ENCODE results near the gene INPP5A.
"Not testable (repeated sequence)": the region's sequence is repeated elsewhere in the genome, so short reads cannot be mapped to it uniquely, and the experiment has no call there.

INPP5A gene

DNA sequence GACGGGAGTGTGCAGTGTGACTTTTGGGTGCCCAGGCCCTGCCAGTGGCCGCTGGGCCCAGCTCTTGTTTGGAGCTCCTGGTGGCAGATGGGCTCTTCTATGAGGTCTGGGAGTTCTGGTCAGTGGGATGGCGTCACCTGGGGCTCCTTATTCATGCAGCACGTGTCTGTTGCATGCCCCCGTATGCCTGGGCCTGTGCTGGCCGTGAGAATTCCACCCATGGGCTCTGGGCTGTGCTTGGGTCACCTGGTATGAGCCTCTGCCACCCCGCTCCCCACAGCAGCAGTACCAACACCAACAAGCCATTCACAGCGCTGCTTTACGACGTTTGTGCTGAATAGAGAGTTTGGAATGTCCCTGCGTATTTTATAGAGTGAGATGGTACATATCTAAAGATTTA, 27.1 kb downstream of the INPP5A start:
- DNase-seq, result no peak

DNA sequence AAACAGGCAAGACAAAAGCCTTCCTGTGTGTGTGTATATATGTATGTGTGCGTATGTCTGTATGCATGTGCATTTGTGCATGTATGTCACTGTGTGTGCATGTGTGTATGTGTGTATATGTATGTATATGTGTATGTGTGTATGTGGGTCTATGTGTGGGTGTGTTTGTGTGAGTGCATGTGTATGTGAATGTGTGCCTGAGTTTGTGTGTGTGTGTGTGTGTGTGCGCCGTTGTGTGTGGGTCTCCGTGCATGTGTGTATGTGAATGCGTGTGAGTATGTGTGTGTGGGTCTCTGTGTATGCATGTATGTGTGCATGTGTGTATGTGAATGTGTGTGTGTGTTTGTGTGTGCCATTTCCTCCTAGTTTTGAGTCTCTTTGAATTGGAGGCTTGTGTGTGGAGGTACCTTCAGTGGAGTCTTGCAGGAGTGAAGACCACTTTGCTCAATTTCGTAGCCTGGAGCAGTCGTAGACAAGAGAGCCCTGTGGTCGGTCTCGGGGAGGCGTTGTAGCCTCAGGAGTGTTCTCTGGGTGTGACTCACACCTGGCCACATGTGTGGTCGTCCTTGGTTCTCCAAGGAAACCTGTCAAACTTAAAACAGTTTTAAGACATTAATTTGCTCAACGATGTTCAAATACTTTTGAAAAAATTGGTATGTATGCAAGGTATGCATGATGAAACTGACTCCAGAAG, 28.1 kb downstream of the INPP5A start:
- peak; percentile 78 for DNase-seq

DNA sequence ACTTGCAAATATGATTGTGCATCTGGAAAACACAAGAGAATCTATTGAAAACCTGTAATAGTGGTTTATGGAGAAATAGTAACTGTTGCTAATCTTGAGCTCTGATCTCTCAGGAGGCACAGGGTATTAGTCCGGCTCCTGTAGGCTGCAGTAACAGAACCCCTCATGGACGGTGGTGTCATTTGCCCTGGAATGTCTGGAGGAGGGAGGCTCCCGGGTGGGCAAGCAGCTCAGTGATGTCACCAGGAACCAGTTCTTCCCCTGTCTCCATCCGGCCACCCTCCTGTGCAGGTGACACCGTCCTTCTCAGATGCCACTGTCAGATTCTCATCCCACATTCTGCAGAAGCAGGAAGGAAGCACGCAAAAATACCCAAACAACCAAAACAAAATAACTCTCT, 29.3 kb downstream of the INPP5A start:
- DNase-seq, result peak; percentile 94

DNA sequence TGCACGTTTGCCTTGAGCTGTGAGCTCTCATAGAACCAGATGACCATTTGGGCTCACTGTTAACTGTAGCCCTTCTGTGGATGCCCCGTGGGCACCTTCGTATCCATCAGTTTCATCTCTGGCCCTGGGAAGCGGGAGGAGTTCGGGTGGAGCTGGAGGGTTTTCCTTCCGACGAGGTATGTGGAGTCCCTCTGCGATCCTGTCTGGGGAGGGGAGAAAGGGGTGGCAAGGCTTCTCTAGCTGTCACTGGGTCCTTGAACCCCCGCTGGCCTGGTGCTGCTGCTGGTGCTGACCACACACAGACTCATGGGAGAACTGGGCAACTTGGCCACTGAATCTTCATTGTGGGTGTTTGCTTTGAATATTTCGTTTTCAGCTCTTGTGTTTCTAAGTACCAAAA, 32.7 kb downstream of the INPP5A start:
- DNase-seq, result no peak

DNA sequence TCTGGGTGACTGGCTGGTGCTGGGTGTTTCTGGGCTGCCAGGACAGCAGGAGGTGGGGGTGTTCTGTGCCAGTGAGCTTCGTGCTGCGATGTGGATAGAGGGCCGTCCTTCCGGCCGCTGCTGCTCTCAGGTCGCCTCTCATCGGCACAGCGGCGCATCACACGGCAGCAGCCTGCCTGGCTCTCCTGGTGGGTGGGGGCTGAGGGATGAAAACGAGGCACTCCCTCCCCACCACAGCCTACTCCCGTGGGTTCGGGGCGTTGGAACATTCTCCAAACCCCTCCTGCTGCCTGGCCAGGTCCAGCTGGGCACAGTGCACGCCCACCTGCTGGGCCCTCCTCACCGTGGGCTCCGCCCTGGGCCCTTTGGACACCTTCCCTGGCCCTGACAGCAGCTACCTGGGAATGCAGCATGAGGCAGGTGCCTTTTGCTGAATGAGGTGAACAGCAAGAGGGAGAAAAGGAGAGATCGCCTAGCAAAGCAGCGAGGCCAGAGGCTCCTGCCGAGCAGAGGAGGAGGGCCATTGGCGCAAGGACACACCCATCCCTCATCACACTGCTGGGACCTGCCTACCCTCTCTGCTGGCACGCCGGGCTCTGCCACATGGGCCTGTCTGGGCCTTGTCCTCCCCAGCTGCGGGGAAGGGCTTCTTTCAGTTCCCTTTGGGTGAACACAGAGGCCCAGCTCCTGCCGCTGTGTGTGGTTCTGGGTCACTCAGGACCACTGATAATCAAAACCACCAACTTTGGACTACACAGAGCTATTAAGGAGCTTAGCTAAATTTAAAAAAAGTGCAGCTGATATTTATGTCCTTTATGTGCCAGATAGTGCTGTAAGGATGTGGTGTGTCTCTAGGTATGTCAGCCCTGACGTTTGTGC, 33.4 kb downstream of the INPP5A start:
- DNase-seq, result peak; percentile 49

DNA sequence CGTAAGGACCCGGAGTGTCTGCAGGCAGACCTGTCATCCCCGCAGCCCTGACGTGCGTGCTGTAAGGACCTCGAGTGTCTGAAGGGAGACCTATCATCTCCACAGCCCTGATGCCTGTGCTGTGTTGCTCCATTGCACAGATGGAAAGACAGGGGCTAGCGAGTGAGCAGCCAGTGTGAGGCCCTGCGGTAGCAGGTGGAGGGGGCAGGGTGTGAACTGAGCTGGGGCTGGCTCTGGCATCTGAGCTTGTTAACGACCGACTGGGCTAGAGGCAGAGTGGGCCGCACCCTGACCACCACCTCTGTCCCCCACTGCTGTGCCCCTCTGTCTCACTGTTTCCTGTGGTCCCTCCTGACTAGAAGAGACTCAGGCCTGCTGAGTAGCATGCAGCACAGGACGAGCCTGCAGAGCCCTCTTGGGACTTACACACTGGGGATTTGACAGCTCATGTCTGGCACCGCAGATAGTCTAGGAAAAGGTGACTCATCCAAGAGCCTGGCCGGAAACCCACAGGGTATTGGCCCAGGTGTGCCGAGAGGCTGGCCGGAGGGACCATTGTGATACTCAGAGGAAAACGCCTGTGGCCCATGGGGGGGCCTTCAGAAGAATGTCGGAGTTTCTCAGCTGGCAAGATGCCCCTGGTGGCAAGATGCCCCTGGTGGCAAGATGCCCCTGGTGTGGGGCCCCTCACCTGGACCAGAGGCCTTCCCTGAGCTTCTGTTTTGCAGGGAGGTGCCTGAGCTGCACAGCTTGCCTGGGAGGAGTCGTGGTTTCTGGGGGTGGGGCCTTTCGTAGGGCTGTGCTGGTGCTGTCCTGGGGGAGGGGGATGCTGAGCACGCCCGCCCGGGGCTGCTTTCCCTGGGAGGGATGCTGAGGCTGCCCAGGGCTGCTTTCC, 34.3 kb downstream of the INPP5A start:
- DNase-seq, result peak; percentile 98

DNA sequence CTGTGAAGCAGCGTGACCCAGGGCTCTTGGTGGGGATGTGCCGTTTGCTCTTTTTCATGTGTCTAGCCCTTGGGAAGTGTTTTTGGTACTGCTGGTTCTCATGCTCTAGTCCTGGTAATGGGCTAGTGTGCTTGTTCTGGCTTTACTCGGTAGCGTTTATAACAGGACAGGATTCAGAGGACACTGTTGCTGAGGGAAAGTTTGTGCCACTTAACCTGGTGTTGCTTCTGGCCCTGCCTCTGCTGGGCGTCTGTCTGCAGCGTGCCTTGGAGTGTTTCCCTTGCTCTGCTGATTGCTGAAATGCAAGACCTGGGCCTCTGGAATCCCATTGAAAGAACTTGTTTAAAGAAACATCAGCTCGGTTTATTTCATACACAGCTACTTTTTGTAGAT, 35.0 kb downstream of the INPP5A start:
- DNase-seq, result peak; percentile 90

DNA sequence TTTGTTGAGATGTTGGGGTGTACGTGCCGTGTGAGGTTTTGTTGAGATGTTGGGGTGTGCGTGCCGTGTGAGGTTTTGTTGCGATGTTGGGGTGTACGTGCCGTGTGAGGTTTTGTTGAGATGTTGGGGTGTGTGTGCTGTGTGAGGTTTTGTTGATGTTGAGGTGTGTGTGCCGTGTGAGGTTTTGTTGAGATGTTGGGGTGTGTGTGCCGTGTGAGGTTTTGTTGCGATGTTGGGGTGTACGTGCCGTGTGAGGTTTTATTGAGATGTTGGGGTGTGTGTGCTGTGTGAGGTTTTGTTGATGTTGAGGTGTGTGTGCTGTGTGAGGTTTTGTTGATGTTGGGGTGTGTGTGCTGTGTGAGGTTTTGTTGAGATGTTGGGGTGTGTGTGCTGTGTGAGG, 35.4 kb downstream of the INPP5A start:
- DNase-seq, result not testable (repeated sequence)

DNA sequence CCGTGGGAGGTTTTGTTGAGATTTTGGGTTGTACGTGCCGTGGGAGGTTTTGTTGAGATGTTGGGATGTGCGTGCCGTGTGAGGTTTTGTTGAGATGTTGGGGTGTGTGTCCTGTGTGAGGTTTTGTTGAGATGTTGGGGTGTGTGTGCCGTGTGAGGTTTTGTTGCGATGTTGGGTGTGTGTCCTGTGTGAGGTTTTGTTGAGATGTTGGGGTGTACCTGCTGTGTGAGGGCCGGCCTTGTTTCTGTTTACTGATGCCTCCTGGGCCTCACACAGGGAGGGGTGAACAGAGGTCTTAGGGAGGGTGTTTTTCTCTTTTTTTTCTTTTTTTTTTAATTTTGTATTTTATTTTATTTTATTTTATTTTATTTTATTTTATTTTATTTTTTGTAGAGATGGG, 36.7 kb downstream of the INPP5A start:
- DNase-seq, result no peak

DNA sequence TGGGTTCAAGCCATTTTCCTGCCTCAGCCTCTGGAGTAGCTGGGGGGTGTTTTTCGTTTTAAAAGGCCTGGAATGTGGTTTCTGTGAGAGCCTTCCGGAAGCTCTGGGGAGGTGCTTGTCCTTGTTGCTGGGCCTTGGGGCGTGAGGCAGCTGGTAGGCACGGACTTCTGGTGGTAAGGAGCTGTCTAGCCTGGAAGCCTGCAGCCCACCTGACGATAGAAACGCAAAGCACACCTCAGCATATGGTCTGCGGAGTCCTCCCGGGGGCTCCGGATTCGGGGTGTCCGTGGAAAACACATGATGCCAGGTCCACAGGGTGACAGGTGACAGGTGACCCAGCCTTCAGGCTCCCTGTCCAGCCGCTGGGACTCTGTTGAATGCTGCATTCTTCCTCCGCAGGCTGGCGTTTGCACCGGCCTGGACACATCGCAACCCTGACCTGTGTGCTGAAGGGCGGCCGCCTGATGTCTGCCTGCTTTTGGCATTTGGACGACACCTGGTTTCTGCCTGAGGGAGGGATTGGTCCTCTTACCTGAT, 37.3 kb downstream of the INPP5A start:
- DNase-seq, result peak; percentile 93

DNA sequence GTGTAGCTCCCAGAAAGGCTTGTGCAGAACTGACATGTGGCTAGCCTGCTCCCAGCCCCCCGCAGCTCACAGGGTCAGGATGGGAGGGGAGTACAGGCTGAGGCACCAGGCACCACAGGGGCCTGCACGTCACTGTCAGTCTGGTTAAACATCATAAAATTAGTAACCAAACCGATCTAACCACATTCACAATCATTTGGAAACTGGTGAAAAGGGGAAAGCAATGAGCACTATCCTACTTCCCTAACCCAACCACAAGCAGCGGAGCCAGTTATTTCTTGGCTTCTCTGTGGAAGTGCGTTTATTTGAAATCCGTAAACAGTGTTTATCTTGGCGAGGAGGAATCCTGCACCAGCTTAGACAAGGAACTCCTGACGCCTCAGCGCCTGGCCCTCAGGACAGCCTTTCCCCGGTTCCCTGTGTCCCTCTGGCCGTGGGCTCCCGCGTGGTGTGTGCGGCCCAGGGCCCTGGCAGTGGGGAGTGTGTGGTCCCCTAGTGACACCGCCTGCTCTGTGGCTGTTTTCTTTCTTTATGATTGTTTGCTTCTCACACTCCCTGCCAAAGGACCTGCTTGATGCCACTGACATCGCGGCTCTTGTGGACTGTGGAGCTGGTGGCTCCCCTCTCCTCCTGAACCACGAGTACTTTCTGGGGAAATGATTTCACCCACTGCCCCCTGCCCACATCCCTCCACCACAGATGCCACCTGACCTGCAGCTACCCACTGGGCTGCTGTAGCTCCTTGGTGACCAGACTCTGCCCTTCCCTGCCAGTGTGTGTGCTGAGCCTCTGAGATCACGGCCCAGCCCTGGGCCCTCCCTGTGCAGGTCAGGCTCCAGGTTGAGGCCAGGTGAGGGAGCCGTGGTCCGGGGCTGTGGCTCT, 38.0 kb downstream of the INPP5A start:
- peak; percentile 57 for DNase-seq

DNA sequence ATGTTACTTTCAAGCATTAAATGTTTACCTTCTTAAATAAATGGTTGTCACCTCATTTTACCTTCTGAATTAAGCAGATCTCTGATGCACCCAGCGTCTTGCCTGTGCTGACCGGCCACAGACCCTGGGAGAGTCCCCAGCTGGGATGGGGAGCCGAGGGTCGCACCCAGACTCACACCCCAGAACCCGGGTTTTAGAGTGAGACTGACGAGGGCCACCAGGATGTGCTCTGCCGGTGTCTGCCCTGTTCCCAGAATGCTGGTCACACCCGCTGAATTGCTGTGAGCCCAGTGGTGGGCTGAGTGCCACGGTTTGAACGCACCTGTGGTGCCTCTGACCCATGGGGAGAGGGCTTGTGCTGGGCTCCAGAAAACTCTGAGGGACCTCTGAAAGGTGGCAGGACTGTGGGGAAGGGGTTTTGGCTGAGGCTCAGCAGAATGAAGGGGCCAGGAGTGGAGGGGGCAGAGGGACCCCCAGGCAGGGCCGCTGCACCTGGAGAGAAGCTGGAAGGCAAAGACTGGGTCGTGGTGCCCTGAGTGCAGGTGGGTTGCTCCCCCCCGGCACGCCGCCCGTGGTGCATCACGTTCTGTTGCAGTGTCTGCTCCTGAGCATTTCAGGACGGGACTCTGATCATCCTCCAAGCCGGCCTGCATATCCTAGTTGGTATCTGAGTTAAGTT, 39.2 kb downstream of the INPP5A start:
- DNase-seq, result no peak

DNA sequence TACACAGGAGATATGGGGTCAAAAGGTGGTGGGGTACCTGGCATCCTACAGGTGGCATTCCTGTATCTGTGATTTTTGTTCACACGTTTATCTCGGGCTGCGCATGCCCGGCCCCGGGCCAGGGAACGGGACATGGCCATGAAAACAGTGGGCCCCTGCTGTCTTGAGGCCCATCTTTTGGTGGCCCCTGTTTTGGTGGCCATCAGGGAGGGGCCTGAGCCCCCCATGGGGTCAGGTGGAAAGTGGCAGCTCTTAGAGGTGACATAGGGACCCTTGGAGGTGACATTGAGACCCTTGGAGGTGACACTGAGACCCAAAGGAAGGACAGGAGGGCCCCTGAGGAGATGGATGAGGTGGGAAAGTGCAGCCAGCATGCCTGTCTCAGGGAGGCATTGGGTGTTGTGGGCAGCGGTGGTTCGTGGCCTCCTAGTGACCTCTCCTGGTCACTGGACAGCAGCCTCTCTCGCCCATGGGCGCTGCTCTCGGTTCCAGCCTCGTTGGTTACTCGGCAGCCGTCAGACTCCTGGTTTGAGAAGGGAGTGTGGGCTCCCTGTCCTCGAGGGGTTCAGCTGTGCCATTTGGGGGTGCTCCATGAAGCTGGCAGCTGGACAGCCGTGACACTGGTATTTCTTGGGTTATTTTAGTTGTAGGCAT, 39.9 kb downstream of the INPP5A start:
- peak; percentile 62 for DNase-seq

DNA sequence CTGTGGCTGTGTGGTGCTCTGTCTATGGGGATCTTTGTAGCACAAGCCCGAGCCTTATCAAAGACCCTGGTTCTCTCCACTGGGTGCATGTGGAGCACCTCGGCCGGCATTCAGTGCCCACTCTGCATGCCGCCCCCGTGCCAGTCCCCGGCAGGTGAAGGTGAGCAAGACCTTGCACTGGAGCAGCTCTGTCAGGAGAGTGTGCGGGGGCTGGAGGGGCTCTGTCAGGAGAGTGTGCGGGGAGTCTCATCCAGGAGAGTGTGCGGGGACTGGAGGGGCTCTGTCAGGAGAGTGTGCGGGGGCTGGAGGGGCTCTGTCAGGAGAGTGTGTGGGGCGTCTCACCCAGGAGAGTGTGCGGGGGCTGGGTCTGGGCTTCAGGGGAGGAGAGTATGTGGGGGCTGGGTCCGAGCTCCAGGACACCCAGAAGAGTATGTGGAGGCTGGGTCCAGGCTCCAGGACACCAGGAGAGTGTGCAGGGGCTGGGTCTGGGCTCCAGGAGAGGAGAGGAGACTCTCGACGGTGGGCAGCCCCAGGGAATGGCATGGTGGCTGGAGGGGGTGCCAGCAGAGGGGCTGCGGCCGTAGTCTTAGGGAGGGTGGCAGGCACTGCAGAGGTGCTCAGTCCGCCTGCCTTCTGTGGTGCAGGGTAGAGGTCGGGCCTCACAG, 40.8 kb downstream of the INPP5A start:
- peak; percentile 48 for DNase-seq

DNA sequence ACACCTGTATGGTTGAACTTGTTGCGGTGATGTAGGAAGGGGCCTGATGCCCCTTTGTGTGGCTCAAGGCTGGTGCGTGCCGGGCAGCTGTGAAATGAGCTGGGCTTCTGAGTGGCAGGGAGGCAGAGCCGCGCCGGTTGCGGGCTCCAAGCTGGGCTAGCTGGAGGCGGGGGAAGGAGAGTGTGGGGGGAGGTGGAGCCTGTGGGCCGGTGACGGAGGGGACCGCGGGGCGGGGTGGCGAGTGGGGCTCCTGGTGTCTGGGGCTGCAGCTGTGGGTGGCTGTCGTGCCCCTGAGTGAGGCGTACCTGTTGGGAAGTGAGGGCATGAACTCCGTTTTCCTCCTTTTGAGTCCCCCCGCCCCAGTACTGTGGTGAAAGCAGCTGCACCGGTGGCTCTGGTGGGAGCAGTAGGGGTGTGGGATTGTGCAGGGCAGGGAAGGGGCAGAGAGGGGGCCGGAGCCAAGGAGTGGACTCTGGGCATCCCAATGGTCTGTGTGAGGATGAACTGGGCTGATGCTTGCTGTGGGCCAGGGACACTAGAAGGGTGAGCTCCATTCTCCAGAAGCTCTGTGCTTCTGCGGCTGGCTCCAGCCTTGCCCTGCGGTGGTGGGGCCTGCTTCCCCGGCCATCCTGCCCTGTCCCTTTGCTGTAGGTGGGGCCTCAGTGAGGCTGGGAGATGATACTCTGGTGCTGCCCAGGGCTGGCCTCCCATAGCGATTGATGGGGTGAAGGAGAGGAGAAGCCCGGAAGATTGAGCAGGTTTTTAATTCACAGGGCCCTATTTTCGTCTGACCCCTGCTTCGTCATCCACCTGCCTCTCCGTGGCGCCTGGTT, 41.7 kb downstream of the INPP5A start:
- peak; percentile 47 for DNase-seq

DNA sequence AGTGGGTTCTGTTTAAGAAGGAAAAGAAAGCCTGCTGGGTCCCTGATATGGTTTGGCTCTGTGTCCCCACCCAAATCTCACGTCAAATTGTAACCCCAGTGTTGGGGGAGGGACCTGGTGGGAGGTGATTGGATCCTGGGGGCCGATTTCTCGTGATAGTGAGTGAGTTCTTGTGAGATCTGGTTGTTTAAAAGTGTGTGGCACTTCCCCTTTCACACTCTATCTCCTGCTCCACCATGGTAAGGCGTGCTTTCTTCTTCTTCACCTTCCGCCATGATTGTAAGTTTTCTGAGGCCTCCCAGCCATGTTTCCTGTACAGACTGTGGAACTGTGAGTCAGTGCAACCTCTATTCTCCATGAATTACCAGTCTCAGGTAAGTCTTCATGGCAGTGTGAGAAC, 42.6 kb downstream of the INPP5A start:
- no peak for DNase-seq

DNA sequence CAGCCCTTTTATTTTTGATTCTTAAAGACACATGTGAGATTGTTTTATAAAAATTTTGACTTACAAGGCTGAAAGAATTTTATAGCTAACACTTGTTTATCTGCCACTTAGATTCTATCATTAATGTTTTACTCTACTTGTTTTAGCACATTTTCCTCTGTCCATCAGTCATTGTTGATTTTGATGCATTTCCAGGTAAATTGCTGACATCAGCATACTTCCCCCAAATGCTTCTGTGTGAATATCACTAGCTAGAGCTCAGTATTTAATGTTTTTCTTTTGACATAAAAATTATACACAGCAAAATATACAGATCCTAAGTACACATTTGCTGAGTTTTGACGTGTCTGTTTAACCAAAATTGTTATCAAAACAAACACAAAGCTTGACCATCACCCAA, 43.0 kb downstream of the INPP5A start:
- DNase-seq, result no peak

DNA sequence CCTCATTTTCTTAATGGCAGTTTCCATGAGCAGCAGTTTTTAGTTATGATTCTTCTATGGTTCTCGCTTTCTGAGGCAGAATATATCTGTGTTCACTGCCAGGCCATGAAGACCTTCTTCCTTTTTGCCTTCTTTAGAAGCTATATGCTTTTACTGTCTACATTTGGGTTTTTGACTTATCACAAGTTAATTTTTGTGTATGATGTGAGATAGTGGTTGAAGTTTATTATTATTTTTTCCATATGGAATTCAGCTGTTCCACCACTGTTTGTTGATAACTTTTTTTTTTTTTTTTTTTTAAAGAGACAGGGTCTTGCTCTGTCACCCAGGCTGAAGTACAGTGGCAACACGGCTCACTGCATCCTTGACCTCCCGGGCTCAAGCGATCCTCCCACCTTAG, 44.5 kb downstream of the INPP5A start:
- DNase-seq, result no peak

DNA sequence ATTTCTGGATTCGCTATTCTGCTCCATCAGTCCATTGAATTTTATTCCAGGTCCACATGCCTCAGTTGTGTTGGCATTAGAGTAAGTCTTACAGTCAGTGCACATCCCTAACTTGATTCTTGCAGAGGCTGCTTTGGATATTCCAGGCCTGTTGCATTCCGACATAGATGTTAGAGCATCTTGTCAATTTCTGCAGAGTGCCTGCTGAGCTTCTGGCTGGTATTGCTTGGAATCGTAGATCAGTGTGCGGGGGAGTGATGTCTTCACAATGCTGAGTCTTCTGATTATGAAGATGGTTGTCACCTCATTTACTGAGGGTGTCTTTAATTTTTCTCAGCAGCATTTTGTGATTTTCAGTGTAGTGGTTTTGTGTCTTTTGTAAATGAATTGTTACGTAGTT, 45.2 kb downstream of the INPP5A start:
- no peak for DNase-seq

Data from islet precursor cell (in vitro differentiated cells).